Middle frontal gyrus (tissue), 1 donor: ENCODE results near the gene DBNDD1.
"Not testable (repeated sequence)": the region's sequence is repeated elsewhere in the genome, so short reads cannot be mapped to it uniquely, and the experiment has no call there.

ENCODE experiments used
- DNase-seq: peaks from one replicate; pipeline ENCODE4 v3.0.0-alpha.2; 2015; ENCODE audit warnings: low spot score; ENCODE audit errors: extremely low spot score

DBNDD1 gene

DNA sequence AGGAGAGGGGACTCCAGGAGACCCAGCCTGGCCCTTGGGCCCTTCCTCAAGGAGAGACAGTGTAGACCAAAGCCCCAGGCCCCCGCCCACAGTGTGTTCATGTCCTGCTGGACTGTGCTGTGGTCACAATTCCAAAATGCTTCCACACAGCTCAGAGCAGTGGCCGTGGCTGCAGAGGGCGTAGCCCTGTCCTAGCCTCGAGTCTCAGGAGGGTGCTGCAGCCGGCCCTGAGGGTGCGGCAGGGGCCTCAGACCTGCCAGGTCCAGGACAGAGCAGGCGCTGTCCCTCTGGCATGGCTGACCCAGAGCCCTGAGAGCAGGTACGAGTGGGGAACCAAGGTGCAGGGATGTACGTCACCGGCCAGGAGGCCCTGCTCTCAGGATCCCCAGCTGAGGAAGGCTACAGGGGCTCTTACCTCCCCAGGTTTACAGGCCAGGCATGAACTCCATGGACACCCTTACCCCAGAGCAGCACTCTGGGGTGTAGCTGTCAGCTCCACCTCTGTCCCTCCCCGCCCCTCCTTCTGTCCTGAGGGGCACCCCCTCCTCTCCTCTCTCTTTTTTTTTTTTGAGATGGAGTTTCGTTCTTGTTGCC, 7.3 kb downstream of the DBNDD1 start:
- no peak for DNase-seq

DNA sequence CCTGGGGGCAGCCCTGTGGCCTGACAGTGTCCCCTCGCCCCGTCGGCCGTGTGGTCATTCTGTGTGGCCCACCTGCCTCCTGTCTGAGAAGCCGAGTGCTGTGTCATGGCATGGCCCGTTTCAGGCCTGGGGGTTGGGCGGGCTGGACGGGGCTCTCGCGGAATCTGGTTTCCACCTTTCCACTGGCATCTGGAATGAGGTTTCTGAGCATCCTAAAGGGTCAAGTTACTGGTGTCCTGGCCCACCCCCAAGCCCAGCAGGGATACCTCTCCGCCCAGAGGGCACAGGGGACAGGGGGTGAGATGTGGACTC, 7.8 kb downstream of the DBNDD1 start:
- no peak for DNase-seq

DNA sequence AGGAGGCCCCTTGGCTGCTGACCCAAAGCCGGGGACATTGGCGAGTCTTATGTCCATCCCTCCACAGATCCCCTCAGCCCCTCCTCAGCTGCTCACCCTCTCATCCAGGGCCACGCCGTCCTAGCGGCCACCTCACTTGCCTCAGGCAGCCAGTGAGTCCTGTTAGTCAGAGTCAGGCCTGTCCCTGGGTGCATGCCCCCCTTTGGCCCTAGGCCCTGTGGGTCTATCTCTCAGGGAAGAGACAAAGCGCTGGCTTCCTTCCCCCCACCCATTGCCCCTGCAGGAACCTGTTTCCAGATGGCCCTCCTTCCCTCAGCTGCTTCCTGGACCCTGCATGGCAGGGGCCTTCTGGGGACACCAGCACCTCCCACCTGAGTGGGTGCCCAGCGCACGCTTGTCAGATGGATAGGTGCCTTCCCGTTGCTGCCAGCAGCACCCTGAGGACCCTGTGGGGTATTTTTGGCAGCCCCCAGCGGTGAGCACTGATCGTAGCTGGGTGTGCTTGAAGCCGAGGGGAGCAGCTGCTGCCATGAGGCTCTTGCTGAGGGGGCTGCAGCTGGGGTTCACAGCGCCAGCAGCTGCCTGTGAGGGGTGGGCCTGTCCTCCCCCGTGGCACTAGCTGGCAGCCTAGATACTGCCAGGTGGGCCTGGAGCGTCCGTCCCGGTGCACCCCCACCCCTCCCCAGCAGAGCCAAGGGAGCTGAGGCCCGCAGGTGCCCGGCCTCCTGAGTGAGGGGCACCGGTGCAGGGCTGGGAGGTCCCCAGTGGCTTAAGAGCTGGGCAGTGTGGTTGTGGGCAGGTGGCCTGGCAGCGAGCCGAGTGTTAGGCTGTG, 8.4 kb downstream of the DBNDD1 start:
- DNase-seq: no peak

DNA sequence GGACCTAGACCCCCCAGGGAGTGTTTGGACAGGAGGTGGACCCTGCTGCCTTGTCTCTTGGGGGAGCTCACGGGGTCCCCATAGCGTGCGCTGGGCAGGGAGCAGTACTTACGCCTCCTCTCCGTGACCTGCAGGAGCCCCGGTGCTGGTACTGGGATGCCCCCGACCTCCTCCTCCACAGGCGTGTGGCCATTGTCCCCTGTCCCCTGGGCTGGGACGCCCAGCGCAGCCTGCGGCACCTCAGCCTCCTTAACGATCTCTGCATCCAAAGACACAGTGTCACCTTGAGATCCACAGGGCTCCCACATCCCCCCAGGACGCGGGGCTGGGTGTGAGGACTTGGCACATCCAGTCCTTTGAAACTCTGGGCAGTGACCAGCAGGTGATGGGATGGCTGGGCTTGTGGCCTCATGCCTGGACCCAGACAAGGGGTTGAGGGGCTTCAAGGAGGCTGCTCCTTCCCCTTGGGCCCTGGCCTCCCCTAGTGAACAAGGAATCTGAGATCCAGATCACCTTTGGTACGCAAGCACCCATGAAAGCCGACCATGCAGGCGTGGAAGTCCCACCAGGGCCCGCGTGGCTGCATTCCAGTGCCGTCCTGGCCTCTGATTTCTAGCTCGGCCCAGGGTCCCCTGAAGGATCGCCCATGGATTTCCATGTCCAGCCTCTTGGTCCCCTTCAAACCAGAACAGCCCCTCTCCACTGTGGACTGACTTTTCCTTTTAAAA, 9.9 kb downstream of the DBNDD1 start:
- no peak for DNase-seq

DNA sequence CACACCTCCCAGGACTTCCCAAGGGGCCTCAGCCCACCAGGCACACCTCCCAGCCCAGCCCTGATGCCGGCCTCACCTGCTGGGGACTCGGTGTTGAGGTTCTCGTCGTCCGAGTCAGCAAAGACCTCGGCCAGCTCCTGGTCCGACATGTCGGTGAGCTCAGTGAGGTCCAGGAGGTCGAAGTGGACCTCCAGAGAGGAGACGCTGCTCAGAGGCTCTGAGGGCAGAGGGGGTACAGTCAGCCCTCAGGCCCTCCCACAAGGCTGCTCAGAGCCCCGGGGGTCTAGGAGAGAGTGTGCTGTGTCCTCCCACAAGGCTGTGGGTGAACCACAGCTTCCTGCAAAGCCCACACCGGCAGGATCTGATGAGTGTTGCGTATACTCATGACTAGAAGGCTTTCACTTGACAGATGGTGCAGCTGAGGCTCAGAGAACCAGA, 10.5 kb downstream of the DBNDD1 start:
- DNase-seq: no peak

DNA sequence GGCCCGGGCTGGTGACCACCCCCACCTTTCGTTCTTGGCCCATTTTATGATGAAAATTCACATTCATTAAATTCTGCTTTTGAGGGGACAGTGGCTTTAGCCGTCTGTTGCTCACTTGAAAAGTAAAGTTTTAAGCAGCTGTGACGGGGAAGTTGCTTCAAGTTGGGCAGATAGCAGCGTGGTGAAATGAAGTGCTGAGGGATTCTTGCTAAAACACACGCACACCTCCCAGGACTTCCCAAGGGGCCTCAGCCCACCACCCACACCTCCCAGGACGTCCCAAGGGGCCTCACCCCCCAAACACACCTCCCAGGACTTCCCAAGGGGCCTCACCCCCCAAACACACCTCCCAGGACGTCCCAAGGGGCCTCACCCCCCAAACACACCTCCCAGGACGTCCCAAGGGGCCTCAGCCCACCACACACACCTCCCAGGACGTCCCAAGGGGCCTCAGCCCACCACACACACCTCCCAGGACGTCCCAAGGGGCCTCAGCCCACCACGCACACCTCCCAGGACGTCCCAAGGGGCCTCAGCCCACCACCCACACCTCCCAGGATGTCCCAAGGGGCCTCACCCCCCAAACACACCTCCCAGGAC, 11.5 kb downstream of the DBNDD1 start:
- not testable (repeated sequence) for DNase-seq

DNA sequence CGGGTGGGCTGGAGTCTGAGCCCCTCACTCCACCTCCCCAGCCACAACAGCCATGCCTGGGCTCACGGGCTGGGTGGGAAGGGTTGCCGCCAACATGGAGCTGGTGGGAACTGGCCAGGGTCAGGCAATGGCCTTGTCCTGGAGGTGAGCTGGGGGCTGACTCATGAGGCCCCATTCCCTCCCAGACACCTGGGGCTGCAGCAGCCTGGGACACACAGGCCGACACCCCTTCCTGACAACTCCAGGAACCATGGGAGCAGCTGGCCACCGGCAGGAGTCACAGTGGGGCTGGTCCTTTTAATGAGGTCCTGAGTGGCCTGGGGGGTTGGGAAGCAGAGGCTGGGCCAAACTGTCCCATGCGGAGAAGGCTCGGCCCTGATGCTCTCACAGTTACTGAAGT, 12.2 kb downstream of the DBNDD1 start:
- no peak for DNase-seq

DNA sequence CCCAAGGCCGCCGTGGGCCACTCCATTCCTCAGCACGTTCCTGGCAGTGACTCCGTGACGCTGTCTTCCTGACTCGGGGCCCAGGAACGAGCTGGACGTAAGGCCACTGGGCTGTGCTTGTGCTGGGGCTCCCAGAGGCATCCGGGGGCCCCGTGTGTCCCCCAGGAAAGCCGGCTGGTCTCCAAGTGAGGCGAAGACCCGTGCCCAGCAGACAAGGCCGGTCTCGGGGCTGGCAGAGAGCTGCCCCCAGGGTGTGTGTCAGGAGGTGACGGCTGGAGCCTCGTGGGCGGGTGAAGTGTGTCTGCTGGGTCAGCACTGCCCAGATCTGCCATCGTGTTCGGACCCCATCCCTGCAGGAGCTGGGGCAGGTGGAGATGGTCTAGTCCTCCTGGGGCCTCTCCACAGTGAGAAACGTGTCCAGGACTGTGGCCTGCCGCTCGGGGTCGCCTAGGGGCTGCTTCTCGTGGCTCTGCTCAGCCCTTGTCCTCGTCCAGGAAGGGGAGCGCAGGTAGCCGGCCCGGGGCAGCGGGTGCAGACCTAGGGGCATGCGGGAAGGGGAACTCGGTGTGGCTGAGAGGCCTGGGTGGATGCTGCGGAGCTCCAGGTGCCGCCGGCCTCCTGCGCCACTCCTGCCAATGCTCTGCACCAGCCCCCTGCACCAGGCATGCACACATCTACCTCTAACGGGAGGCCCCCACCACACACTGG, 13.1 kb downstream of the DBNDD1 start:
- DNase-seq: no peak

DNA sequence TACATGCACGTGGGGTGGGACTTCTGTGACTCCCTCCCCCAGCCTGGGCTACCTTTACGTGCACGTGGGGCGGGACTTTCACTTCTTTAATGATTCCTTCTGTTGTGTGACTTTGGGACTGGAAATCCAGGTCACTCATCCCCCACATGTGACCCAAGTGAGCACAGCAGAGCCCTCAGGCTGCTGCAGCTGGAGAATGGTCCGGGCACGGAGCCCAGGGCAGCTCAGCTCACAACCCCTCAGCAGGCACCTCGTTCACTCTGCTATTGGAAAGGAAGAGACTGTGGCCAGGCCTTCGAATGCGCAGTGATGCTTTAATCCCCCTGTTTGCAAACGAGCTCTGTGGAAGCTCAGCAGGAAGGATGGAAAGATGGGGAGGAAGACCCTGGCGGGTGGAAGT, 14.7 kb downstream of the DBNDD1 start:
- DNase-seq: no peak

DNA sequence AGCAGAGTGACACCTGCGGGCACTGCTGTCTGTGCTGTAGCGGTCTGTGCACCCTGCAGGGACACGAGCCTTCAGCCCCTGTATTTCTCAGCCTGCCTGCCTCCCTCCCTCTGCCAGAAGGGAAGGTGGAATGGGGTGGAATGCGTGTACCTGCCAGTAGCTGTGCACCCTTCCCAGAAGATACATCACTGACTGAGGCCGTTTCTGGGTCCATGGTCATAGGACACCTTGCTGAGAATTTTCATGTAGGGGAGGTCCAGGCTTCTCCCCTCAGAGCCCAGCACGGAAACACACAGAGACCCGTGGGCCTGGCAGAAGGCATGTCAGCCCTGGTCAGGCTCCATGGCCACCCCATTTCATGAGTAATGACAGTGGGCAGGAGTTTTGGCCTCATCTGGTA, 16.5 kb downstream of the DBNDD1 start:
- no peak for DNase-seq

DNA sequence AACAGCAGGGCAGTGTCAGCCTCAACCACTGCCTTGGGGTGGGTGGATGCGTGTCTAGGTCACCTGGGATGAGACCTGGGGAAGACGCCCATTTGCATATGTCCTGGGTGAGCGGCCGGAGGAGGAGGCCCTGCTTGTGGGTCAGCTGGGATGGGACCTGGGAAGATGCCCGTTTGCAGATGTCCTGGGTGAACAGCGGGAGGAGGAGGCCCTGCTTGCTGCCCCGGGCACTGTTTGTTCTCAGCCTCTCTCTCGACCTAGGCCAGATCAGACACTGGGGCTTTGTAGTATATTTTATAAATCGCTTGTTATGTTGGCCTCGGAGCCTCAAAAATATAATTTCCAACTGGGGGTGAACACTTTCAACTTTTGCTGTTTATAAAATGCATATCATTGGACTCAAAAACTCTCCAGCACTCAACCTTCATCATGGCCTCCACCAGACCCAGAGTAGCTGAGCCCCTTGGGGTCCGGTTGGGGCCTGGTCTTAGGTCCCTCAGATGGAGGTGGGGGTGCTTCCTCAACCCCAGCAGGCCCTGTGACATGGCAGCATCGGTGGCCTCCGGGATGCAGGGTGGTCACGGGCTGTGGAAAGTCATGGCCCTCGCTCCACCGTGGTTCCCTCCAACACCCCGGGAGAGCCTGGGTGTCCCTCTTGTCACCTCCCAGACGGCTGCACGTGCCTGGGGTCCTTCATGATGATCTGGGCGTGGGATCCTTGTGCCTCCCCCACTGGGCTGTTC, 17.3 kb downstream of the DBNDD1 start:
- DNase-seq: no peak

DNA sequence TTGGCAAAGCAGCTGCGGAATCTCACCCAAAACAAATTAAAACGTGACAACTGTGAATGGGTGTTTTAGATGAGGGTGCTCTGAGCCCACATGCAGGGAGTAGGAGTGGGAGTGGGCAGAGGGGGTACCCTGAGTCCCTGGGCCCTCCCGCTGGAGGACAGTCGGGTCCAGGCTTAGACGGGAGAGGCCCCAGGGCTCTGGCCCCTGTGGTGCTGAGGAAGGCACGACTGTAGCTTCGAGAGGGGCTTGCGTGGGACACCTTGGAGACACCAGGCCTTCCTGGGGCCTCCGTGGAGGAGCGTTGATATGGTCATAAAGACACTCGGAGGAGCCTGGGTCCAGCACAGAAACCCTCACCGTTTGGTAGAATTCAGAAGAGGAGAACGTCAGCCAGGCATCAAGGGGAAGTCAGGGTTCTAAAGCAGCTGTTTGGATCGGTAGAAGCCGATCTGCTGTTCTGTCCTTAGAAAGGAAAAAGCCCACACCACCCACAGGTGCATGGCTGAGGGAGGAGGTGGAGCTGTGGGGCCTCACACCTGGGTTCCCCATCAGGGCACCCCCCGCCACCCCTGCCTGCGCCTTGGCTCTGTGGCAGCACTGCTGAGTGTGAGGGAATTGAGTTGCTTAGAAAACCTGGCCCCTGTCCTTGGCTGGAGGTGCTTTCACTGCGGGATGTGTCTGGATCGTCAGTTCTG, 18.4 kb downstream of the DBNDD1 start:
- DNase-seq: no peak

DNA sequence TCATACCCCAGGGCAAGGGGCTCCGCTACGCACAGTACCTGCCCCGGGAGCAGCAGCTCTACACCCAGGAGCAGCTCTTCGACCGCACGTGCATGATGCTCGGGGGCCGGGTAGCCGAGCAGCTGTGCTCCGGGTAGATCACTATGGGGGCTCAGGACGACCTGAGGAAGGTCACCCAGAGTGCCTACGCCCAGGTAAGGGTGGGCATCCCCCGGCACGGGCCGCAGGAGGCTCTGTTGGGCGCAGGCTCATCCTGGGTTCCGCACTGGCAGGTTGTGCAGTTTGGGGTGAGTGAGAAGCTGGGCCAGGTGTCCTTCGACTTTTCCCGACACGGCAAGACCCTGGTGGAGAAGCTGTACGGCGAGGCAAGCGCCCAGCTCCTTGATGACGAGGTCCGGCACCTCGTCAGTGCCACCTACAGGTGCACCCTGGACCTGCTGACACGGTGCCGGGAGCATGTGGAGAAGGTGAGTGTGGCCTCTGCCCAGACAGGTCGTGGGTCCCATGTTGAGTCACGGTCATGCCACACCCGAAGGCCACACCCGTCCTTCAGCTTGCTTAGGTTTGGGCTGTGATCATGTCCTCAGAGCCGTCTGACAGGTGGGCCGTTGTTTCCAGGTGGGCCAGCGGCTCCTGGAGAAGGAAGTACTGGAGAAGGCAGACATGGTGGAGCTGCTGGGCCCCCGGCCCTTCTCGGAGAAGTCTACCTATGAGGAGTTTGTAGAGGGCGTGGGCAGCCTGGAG, 19.3 kb downstream of the DBNDD1 start:
- no peak for DNase-seq

DNA sequence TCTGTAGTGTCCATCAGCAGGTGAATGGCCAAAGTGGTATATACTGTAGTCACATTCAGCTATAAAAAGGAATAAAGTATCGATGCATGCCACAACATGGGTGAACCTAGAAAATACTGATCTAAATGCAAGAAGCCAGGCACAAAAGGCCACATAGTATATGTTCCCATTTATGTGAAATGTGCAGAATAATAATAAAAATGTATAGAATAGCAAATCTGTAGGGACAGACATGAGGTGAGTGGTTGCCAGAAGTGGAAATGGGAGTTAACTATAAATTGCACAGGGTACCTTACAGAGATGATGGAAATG, 23.1 kb downstream of the DBNDD1 start:
- no peak for DNase-seq

DNA sequence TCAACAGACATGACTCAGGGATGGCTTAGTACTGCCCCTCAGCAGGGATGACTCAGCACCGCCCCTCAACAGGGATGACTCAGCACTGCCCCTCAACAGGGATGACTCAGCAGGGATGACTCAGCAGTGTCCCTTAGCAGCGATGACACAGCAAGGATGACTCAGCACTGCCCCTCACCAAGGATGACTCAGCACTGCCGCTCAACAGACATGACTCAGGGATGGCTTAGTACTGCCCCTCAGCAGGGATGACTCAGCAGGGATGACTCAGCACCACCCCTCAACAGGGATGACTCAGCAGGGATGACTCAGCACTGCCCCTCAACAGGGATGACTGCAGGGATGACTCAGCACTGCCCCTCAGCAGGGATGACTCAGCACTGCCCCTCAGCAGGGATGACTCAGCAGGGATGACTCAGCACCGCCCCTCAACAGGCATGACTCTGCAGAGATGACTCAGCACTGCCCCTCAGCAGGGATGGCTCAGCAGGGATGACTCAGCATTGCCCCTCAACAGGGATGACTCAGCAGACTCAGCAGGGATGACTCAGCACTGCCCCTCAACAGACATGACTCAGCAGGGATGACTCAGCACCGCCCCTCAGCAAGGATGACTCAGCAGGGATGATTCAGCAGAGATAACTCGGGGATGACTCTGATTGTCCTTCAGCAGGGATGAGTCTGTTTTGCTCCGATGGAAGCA, 23.6 kb downstream of the DBNDD1 start:
- not testable (repeated sequence) for DNase-seq

DNA sequence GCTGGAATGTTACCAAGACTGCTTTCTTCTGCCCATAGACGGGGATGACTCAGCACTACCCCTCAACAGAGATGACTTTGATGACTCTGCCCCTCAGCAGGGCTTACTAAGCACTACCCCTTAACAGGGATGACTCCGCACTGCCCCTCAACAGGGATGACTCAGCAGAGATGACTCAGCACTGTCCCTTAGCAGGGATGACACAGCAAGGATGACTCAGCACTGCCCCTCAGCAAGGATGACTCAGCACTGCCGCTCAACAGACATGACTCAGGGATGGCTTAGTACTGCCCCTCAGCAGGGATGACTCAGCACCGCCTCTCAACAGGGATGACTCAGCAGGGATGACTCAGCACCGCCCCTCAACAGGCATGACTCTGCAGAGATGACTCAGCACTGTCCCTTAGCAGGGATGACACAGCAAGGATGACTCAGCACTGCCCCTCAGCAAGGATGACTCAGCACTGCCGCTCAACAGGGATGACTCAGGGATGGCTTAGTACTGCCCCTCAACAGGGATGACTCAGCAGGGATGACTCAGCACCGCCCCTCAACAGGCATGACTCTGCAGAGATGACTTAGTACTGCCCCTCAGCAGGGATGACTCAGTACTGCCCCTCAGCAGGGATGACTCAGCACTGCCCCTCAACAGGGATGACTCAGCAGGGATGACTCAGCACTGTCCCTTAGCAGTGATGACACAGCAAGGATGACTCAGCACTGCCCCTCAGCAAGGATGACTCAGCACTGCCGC, 24.4 kb downstream of the DBNDD1 start:
- not testable (repeated sequence) for DNase-seq

DNA sequence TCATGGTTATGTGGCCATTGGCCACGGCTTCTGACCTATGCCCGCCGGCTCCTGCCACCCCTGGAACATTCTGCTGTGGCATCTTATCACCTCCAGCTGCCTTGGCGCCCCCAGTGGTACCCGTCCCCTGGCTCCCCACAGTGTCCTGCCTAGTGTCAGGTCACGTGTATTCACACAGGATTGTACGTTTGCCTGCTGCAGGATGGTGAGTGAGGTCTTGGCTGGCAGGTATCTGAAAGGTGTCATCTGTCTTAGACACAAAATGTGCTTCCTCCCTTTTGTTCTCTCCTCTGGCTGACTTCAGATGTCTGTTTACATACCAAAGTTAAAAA, 24.9 kb downstream of the DBNDD1 start:
- no peak for DNase-seq

DNA sequence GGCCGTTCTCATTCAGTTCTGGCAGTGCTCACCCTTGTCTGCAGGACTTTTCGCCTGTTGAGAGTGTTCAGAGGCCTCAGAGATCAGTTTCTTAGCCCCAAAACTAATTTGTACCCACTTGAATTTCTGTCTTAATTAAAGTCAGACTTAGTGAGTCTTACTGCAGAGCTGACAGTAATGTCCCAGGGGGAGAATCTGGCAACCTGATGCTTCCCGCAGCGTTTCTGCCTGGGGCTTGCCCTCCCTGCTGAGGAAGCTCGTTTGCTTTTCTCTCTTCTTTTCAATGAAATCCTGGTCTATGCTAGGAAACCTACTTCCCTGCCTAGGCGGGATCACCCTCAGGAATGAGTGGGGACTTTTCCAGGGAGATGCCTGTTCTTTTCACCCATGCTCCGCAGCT, 25.3 kb downstream of the DBNDD1 start:
- no peak for DNase-seq

DNA sequence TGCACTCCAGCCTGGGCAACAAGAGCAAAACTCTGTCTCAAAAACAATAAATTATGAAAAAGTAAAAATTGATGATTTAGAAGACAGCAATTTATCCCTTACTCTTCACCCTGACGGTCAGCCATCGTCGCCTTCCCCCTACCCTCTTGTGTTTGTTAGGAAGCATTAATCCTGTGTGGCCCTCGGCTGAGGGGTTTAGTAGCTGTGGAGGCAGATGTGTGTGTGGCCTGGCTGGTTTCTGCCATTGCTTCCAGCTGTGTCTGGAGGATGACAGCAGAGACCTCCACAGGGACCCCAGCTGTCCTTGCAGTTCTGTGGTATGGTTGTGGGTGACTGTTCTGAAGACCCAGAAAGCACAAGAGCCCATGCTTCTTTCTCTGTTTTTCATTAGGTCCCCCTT, 25.9 kb downstream of the DBNDD1 start:
- no peak for DNase-seq
